Activated naive CD8-positive, alpha-beta T cell (primary cell): ENCODE measurements around the gene FADS1.

ENCODE experiments used
- H3K27ac Mint-ChIP-seq: one replicate; pipeline ENCODE4 v1.8.0; 2021; ENCODE audit warnings: mixed read lengths
- H3K27me3 Mint-ChIP-seq: one replicate; pipeline ENCODE4 v1.8.0; 2021; ENCODE audit warnings: mixed read lengths
- H3K36me3 Mint-ChIP-seq: one replicate; pipeline ENCODE4 v1.8.0; 2021; ENCODE audit warnings: mixed read lengths
- H3K4me1 Mint-ChIP-seq: one replicate; pipeline ENCODE4 v1.8.0; 2021; ENCODE audit warnings: low read depth, mixed read lengths
- H3K4me3 Mint-ChIP-seq: one replicate; pipeline ENCODE4 v1.8.0; 2021; ENCODE audit warnings: mild to moderate bottlenecking, mixed read lengths
- H3K9me3 Mint-ChIP-seq: one replicate; pipeline ENCODE4 v1.8.0; 2021; ENCODE audit warnings: low read depth, mixed read lengths

The FADS1 gene

DNA sequence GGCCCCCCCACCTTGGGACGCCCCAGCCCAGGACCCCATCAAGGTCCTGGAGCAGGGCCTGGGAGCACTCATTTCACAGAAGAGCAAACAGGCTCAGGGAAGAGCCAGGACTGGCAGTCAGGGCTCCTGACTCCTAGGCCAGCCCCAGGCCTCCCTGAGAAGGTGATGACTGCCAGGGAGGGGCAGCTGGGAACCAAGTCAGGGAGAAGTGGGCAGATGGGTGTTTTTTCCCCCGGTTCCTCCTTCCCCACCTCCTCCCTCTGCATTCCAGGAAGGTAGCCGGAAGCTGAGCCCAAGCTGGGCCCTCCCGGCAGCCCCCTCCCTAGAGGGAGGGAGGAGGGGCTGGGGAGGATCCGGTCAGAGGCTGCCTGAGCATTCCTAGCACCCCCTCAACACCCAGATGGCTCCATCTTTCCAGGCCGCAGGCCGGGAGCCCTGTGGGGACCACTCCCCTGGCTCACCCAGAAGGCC lies 44.8 kb downstream of the FADS1 start:
- H3K27me3 Mint-ChIP-seq, result no peaks in the 10 kb centered on the region
- H3K27ac Mint-ChIP-seq, result no peak overlapping the region
- peaks cover 5% of the 10 kb centered on the region for H3K4me1 Mint-ChIP-seq
- H3K4me3 Mint-ChIP-seq, result no peak overlapping the region
- no peaks in the 10 kb centered on the region for H3K9me3 Mint-ChIP-seq
- no peaks in the 10 kb centered on the region for H3K36me3 Mint-ChIP-seq

GRCh38 chr11:61771195-61771894 lies 45.5 kb downstream of the FADS1 start:
- H3K9me3 Mint-ChIP-seq, result no peaks in the 10 kb centered on the region
- no peak overlapping the region for H3K27ac Mint-ChIP-seq
- no peaks in the 10 kb centered on the region for H3K27me3 Mint-ChIP-seq
- H3K36me3 Mint-ChIP-seq, result no peaks in the 10 kb centered on the region
- no peaks in the 10 kb centered on the region for H3K4me1 Mint-ChIP-seq
- no peak overlapping the region for H3K4me3 Mint-ChIP-seq

DNA sequence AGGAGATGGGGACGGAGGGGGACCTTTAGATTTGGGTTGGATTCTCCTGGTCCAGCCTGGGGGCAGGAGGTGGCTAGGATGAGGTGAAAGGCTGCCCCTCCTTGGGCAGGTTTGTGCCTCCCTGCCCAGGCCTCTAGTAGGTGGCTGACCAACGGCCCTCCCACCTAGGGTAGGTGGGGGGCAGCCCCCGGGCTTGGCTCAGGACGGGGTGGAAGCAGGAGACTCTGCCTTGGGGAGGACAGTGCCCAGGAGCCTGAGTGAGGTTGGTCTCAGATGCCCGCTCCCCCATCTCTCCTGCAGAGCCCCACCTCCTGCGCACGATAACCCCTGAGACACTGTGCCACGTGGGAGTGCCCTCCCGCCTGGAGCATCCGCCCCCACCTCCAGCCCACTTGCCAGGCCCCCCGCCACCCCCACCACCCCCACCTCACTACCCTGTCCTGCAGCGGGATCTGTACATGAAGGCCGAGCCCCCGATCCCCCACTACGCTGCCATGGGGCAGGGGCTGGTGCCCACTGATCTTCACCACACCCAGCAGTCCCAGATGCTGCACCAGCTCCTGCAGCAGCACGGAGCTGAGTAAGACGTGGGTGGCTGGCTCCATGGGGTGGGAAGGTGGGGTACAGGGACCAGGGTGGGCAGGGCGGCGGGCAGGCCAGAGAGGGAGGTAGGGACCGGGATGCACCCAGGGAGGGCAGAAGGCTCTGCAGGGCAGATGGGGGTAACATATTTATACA lies 46.7 kb downstream of the FADS1 start:
- Mint-ChIP-seq H3K4me1 (no peaks in the 10 kb centered on the region), H3K27me3 (no peaks in the 10 kb centered on the region), H3K9me3 (no peaks in the 10 kb centered on the region), H3K4me3 (no peak overlapping the region), H3K27ac (no peak overlapping the region), H3K36me3 (no peaks in the 10 kb centered on the region)

GRCh38 chr11:61769169-61769920 lies 47.5 kb downstream of the FADS1 start:
- Mint-ChIP-seq H3K4me3 (no peak overlapping the region), H3K27ac (no peak overlapping the region), H3K27me3 (no peaks in the 10 kb centered on the region), H3K4me1 (no peaks in the 10 kb centered on the region), H3K9me3 (no peaks in the 10 kb centered on the region), H3K36me3 (no peaks in the 10 kb centered on the region)

DNA sequence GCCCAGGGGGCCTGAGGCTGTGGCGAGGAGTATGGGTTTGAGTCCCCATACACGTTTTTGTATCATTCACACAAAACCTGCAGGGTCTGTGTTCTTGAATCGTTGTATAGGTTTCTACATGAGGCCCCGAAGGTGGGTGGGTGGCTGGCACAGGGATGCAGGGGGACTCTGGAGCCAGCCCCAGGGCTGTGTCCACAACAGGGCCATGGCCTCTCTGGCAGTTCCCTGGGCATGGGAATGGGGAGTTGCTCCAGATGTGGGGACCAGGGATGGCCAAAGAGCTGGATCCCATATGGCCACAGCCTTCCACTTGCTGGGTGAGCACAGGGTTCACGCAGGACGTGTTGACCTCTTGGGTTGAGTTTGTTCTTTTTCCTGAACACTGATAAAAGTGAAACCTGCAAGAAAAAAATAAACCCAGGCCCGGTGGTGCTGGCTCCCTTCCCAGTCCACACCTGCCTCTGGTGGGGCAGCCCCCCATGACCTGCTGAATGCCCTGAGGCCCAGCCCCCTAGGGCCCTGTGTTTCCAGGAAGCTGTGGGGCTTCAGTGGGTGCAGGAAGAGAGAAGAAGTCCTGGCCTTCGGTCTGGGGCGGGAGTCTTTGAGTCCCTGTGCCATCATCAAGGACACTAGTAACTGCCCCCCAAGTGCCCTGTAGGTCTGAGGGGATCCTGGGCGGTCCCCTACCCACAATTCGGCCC lies 48.3 kb downstream of the FADS1 start:
- Mint-ChIP-seq H3K27ac (no peak overlapping the region), H3K36me3 (no peaks in the 10 kb centered on the region), H3K4me1 (no peaks in the 10 kb centered on the region), H3K4me3 (no peak overlapping the region), H3K9me3 (no peaks in the 10 kb centered on the region), H3K27me3 (no peaks in the 10 kb centered on the region)

GRCh38 chr11:61766353-61766841 lies 50.4 kb downstream of the FADS1 start:
- H3K9me3 Mint-ChIP-seq, result no peaks in the 10 kb centered on the region
- no peaks in the 10 kb centered on the region for H3K36me3 Mint-ChIP-seq
- no peak overlapping the region for H3K27ac Mint-ChIP-seq
- no peaks in the 10 kb centered on the region for H3K27me3 Mint-ChIP-seq
- H3K4me1 Mint-ChIP-seq, result no peaks in the 10 kb centered on the region
- H3K4me3 Mint-ChIP-seq, result no peak overlapping the region

- Mint-ChIP-seq H3K9me3 (no peaks in the 10 kb centered on the region), H3K36me3 (no peaks in the 10 kb centered on the region)
Observed at GRCh38 chr11:61765550-61766253, 51.1 kb downstream of the FADS1 start.

DNA sequence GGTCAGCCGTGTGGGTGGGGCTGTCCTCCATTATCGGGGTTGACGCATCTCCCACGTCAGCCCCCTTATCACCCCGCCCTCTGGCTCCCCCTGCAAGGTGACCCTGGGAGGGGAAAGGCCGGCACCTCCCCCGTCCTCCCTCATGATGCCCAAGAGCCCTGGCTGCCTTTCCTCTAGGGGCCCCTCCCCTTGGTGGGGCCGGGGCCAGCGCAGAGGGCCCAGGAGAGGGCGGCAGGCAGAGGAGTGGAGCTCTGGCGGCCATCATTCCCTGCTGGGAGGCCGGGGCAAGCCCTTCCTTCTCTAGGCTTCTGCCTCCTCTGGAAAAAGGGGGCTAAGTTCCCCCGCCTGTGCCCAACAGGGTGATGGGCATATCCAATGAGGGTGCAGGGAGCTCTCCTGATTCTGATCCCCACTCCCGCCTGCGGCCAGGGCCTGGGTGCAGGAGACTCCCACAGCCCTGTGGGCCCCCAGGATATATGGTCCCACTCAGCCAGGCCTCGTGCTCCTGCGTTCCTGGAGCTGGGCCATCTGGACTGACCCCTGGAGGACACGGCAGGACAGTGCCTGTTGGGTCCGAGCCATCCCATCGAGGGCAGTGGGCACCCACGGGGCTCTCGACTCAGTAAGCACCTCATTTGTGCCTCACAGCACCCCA lies 52.1 kb downstream of the FADS1 start:
- Mint-ChIP-seq H3K9me3 (no peaks in the 10 kb centered on the region), H3K27me3 (no peaks in the 10 kb centered on the region), H3K27ac (no peak overlapping the region), H3K4me1 (no peaks in the 10 kb centered on the region), H3K36me3 (no peaks in the 10 kb centered on the region), H3K4me3 (no peak overlapping the region)

More at GRCh38 chr11:61765550-61766253, 51.1 kb downstream of the FADS1 start:
- Mint-ChIP-seq H3K27me3 (no peaks in the 10 kb centered on the region), H3K4me3 (no peak overlapping the region), H3K4me1 (no peaks in the 10 kb centered on the region), H3K27ac (no peak overlapping the region)

DNA sequence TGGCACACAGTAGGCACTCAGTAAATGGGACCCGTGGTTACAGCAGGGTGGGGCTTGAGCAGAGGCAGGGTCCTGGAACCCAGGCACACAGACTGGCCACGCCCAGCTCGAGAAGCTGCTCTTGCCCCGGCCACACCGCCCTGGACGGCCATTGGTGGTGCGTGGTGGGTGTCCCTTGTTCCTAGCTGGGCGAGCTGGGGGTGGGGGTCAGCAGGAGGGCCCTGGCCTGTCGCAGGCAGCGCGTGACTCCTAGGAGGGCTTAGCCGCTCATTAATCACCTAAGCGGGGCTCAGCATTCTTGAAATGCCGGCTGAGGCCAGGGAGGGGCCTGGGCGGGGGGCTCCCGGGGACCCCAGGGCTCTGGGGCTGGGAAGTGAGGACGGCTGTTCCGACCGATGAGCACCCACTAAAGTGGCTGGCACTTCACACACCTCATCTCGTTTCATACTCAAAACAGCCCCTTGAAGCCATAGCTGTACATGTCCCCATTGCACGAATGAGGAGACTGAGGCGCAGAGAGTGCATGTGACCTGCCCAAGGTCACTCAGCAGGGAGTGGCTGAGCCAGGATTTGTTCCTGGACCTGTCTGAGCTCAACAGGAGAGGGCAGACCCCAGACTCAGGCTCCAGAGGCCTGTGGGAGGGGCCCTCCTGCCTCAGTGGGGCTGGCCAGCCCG lies 52.7 kb downstream of the FADS1 start:
- no peaks in the 10 kb centered on the region for H3K9me3 Mint-ChIP-seq
- no peak overlapping the region for H3K27ac Mint-ChIP-seq
- no peaks in the 10 kb centered on the region for H3K27me3 Mint-ChIP-seq
- H3K4me3 Mint-ChIP-seq, result no peak overlapping the region
- no peaks in the 10 kb centered on the region for H3K4me1 Mint-ChIP-seq
- no peaks in the 10 kb centered on the region for H3K36me3 Mint-ChIP-seq

DNA sequence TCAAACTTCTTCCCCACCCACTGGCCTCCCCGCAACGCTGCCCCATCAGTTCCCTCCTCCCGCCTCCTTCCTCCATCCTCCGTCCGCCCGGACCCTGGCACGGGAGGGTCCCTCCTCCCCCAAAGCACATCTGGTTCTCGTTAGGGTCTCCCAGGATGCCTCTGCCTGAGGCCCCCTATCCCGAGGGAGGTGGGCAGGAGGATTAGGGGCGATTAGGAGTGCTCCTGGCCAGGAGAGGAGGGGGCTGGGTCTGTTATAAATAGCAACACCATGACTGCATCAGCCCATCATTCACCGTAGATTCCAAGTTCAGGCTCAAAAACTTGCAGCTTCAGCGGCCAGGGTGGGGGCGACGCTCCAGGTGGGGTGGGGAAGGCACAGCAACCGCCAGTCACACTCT lies 54.0 kb downstream of the FADS1 start:
- Mint-ChIP-seq H3K9me3 (no peaks in the 10 kb centered on the region), H3K27ac (no peak overlapping the region), H3K27me3 (no peaks in the 10 kb centered on the region), H3K4me1 (no peaks in the 10 kb centered on the region), H3K36me3 (no peaks in the 10 kb centered on the region), H3K4me3 (no peak overlapping the region)

DNA sequence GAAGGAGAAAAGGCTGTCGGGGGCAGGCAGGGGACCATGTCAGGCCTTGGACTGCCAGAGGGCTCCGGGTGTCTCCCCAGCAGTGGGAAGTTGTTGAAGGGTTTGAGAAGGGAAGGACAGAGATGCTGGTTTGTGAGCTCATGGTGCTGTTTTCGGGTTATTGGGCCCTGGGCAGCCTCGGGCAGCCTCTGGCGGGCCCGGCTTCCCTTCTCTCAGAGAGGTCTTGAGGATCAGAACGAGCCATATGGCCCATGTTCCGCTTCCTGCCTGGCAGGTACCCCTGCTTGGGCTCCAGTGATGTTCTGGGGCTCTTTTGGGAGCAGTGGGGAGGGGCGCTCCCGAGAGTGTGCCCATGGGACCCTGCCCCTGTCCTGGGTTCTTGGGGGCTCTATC lies 54.6 kb downstream of the FADS1 start:
- no peaks in the 10 kb centered on the region for H3K27me3 Mint-ChIP-seq
- no peak overlapping the region for H3K27ac Mint-ChIP-seq

GRCh38 chr11:61761440-61762222 lies 55.2 kb downstream of the FADS1 start:
- no peaks in the 10 kb centered on the region for H3K36me3 Mint-ChIP-seq
- no peaks in the 10 kb centered on the region for H3K9me3 Mint-ChIP-seq
- no peaks in the 10 kb centered on the region for H3K27me3 Mint-ChIP-seq
- no peak overlapping the region for H3K27ac Mint-ChIP-seq
- peaks cover 2% of the 10 kb centered on the region for H3K4me1 Mint-ChIP-seq
- H3K4me3 Mint-ChIP-seq, result no peak overlapping the region

More for the DNA sequence above, 54.6 kb downstream of the FADS1 start:
- no peaks in the 10 kb centered on the region for H3K36me3 Mint-ChIP-seq
- H3K4me3 Mint-ChIP-seq, result no peak overlapping the region
- H3K4me1 Mint-ChIP-seq, result no peaks in the 10 kb centered on the region
- H3K9me3 Mint-ChIP-seq, result no peaks in the 10 kb centered on the region

GRCh38 chr11:61760946-61761345 lies 55.9 kb downstream of the FADS1 start:
- Mint-ChIP-seq H3K27me3 (no peaks in the 10 kb centered on the region), H3K27ac (no peak overlapping the region), H3K4me3 (no peak overlapping the region), H3K4me1 (peaks cover 7% of the 10 kb centered on the region), H3K36me3 (no peaks in the 10 kb centered on the region), H3K9me3 (no peaks in the 10 kb centered on the region)
